Astrocyte (in vitro differentiated cells and primary cell): ENCODE results near the gene ETV7. TPM values are rescaled to one million over a fixed set of nuclear protein-coding genes. Genes with fewer than 3 reads are reported as not detected.

Source experiments
- DNase-seq: peaks from one replicate; pipeline ENCODE4 v3.0.0-alpha.2; 2010; ENCODE audit warnings: low read depth
- FAIRE-seq: peaks from 2 replicates; lab custom pipeline; 2011; peaks lifted over from hg19 to GRCh38; lab: Jason Lieb, UNC
- H2AFZ ChIP-seq: 2 replicates; pipeline ENCODE4 v1.6.0; 2012; ENCODE audit warnings: low read depth, low read length, inconsistent platforms
- H3K27ac ChIP-seq: 2 replicates; pipeline ENCODE4 v1.5.1; 2011; ENCODE audit warnings: low read depth, low read length, inconsistent platforms
- H3K27me3 ChIP-seq: 2 replicates; pipeline ENCODE4 v1.6.0; 2011; ENCODE audit warnings: low read length, inconsistent platforms; ENCODE audit not compliant: insufficient read depth
- H3K36me3 ChIP-seq: 2 replicates; pipeline ENCODE4 v1.5.1; 2011; ENCODE audit warnings: low read length, inconsistent platforms; ENCODE audit not compliant: insufficient read depth
- H3K4me1 ChIP-seq: 2 replicates; pipeline ENCODE4 v1.5.1; 2011; ENCODE audit warnings: low read length, inconsistent platforms; ENCODE audit not compliant: insufficient read depth
- H3K4me2 ChIP-seq: 2 replicates; pipeline ENCODE4 v1.6.0; 2012; ENCODE audit warnings: low read length, inconsistent platforms
- H3K4me3 ChIP-seq: 2 replicates; pipeline ENCODE4 v1.5.1; 2011; ENCODE audit warnings: low read depth, mild to moderate bottlenecking, low read length, inconsistent platforms; ENCODE audit not compliant: insufficient read depth
- H3K79me2 ChIP-seq: 2 replicates; pipeline ENCODE4 v1.6.0; 2012; ENCODE audit warnings: mild to moderate bottlenecking, low read length, inconsistent platforms; ENCODE audit not compliant: insufficient read depth
- H3K9ac ChIP-seq: 2 replicates; pipeline ENCODE4 v1.6.0; 2012; ENCODE audit warnings: mild to moderate bottlenecking, low read length, inconsistent platforms
- H3K9me3 ChIP-seq: 2 replicates; pipeline ENCODE4 v1.5.1; 2012; ENCODE audit warnings: low read depth, mild to moderate bottlenecking, low read length, inconsistent platforms; ENCODE audit not compliant: insufficient read depth
- H4K20me1 ChIP-seq: 2 replicates; pipeline ENCODE4 v1.6.0; 2012; ENCODE audit warnings: low read length, inconsistent platforms; ENCODE audit not compliant: insufficient read depth
- H3K27ac Mint-ChIP-seq: one replicate; pipeline ENCODE4 v1.8.0; 2021; ENCODE audit warnings: mild to moderate bottlenecking, mixed read lengths; ENCODE audit not compliant: unreplicated experiment
- H3K27me3 Mint-ChIP-seq: one replicate; pipeline ENCODE4 v1.8.0; 2021; ENCODE audit warnings: low read depth, mixed read lengths; ENCODE audit not compliant: unreplicated experiment
- H3K36me3 Mint-ChIP-seq: one replicate; pipeline ENCODE4 v1.8.0; 2021; ENCODE audit warnings: low read depth, mixed read lengths; ENCODE audit not compliant: unreplicated experiment
- H3K4me1 Mint-ChIP-seq: one replicate; pipeline ENCODE4 v1.8.0; 2021; ENCODE audit warnings: low read depth, mixed read lengths; ENCODE audit not compliant: unreplicated experiment
- H3K4me3 Mint-ChIP-seq: one replicate; pipeline ENCODE4 v1.8.0; 2021; ENCODE audit warnings: mild to moderate bottlenecking, moderate library complexity, mixed read lengths; ENCODE audit not compliant: unreplicated experiment
- H3K9me3 Mint-ChIP-seq: one replicate; pipeline ENCODE4 v1.8.0; 2021; ENCODE audit warnings: mild to moderate bottlenecking, mixed read lengths; ENCODE audit not compliant: unreplicated experiment
- EZH2 ChIP-seq: IDR thresholded peaks from 2 replicates; pipeline ENCODE4 v1.6.1; 2012; ENCODE audit warnings: mild to moderate bottlenecking, low read length, inconsistent platforms; ENCODE audit not compliant: insufficient read depth
- total RNA-seq: library from RNA; stranded (reverse); gene quantifications from 2 replicates; pipeline ENCODE4 v1.2.1, GENCODE V29; 2021
- TF ChIP-seq, protein P1 (sequence below): IDR thresholded peaks from 2 replicates; pipeline ENCODE4 v1.5.1; 2011; ENCODE audit warnings: low read depth, mild to moderate bottlenecking, inconsistent platforms, low read length, moderate library complexity; ENCODE audit not compliant: insufficient read depth

The ETV7 gene
- total RNA-seq, 1 donor from 2014 or later, result 2.4 TPM

DNA sequence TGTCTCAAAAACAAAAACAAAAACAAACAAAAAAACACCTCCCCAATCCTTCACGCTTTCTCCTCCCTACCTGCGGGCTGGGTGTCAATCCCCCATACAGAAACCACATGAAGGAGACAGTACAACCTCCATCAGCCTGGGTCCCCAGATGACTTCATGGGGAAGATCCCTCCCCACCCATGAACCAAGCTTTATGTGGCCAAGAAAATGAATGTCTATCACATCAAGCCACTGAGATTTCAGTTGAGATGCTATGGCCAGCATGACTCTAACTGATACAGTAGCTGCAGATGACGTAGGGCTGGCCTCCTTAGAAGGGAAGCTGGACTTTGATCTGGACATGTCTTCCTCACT, 29.6 kb downstream of the ETV7 start:
- no peaks in the 10 kb centered on the region for H3K36me3 ChIP-seq
- H3K9me3 Mint-ChIP-seq, result peaks cover 7% of the 10 kb centered on the region
- H3K27ac ChIP-seq, result peak overlapping the region; percentile 24
- H2AFZ ChIP-seq, result peak overlapping the region; percentile 52
- no peak overlapping the region for H3K4me2 ChIP-seq
- H3K4me1 Mint-ChIP-seq, result peaks cover 13% of the 10 kb centered on the region
- no peak overlapping the region for H3K4me3 Mint-ChIP-seq
- H3K79me2 ChIP-seq, result no peaks in the 10 kb centered on the region
- no peak for DNase-seq
- H3K4me1 ChIP-seq, result peaks cover 13% of the 10 kb centered on the region
- H3K9me3 ChIP-seq, result no peaks in the 10 kb centered on the region
- no peak overlapping the region for H3K4me3 ChIP-seq
- H3K36me3 Mint-ChIP-seq, result peaks cover 2% of the 10 kb centered on the region
- H3K9ac ChIP-seq, result no peak overlapping the region
- TF ChIP-seq EZH2, result no peak
- TF ChIP-seq, protein P1, sequence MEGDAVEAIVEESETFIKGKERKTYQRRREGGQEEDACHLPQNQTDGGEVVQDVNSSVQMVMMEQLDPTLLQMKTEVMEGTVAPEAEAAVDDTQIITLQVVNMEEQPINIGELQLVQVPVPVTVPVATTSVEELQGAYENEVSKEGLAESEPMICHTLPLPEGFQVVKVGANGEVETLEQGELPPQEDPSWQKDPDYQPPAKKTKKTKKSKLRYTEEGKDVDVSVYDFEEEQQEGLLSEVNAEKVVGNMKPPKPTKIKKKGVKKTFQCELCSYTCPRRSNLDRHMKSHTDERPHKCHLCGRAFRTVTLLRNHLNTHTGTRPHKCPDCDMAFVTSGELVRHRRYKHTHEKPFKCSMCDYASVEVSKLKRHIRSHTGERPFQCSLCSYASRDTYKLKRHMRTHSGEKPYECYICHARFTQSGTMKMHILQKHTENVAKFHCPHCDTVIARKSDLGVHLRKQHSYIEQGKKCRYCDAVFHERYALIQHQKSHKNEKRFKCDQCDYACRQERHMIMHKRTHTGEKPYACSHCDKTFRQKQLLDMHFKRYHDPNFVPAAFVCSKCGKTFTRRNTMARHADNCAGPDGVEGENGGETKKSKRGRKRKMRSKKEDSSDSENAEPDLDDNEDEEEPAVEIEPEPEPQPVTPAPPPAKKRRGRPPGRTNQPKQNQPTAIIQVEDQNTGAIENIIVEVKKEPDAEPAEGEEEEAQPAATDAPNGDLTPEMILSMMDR, result no peak
- H3K27ac Mint-ChIP-seq, result no peak overlapping the region
- H3K27me3 ChIP-seq, result no peaks in the 10 kb centered on the region
- FAIRE-seq, result no peak
- no peaks in the 10 kb centered on the region for H4K20me1 ChIP-seq
- H3K27me3 Mint-ChIP-seq, result peaks cover 2% of the 10 kb centered on the region

DNA sequence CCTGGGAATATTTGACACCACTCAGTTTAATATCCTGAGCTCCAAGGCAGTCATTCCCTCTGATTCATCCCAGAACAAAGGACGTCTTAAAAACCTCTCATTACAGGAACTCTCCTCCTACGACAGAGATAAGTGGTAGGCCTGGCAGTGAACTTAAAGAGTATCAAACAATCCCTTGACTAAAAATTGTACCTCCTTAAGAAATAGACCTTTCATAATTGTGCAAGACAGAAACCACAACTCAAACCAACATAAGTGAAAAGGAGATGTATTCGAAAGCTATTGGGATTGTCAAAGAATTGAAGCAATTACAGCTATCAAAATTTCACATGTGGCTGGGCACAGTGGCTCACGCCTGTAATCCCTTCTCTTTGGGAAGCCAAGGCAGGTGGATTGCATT, 31.6 kb downstream of the ETV7 start:
- H3K79me2 ChIP-seq, result no peaks in the 10 kb centered on the region
- Mint-ChIP-seq H3K27me3 (no peaks in the 10 kb centered on the region), H3K27ac (no peak overlapping the region), H3K4me3 (no peak overlapping the region), H3K4me1 (peaks cover 23% of the 10 kb centered on the region), H3K36me3 (peaks cover 2% of the 10 kb centered on the region), H3K9me3 (peaks cover 5% of the 10 kb centered on the region)
- H3K9me3 ChIP-seq, result no peaks in the 10 kb centered on the region
- TF ChIP-seq EZH2, result no peak
- TF ChIP-seq, protein P1, result no peak
- peaks cover 26% of the 10 kb centered on the region for H3K4me1 ChIP-seq
- DNase-seq, result peak; percentile 94
- H2AFZ ChIP-seq, result no peak overlapping the region
- FAIRE-seq, result no peak
- H3K27me3 ChIP-seq, result no peaks in the 10 kb centered on the region
- H3K4me3 ChIP-seq, result no peak overlapping the region
- no peaks in the 10 kb centered on the region for H3K36me3 ChIP-seq
- peak overlapping the region; percentile 6 for H3K27ac ChIP-seq
- H3K9ac ChIP-seq, result no peak overlapping the region
- no peaks in the 10 kb centered on the region for H4K20me1 ChIP-seq
- H3K4me2 ChIP-seq, result no peak overlapping the region

DNA sequence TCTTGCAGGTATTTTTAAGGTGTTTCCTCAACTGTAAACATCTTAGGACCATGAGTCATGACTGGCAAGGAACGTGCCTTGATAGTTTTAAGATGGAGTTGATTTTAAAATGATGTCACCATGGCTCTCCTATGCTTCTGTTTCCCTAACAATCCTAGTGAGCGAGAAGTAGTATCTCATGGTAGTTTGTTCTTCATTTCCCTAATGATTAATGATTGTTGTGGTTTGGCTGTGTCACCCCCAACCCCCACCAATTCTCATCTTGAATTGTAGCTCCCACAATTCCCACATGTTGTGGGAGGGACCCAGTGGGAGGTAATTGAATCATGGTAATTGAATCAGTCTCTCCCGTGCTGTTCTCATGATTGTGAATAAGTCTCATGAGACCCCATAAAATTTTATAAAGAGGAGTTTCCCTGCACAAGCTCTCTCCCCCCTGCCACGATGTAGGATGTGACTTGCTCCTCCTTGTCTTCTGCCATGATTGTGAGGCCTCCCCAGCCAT, 34.0 kb downstream of the ETV7 start:
- no peak overlapping the region for H3K27ac Mint-ChIP-seq
- FAIRE-seq, result no peak

More for the DNA sequence above, 34.0 kb downstream of the ETV7 start:
- Histone ChIP-seq H3K79me2 (no peaks in the 10 kb centered on the region), H3K9ac (no peak overlapping the region), H3K9me3 (no peaks in the 10 kb centered on the region), H3K27ac (peak overlapping the region; percentile 52), H3K27me3 (no peaks in the 10 kb centered on the region), H4K20me1 (no peaks in the 10 kb centered on the region), H3K4me1 (peaks cover 31% of the 10 kb centered on the region), H2AFZ (no peak overlapping the region), H3K4me3 (no peak overlapping the region), H3K36me3 (no peaks in the 10 kb centered on the region), H3K4me2 (peak overlapping the region; percentile 3)
- peak; percentile 97 for DNase-seq
- H3K9me3 Mint-ChIP-seq, result peaks cover 5% of the 10 kb centered on the region
- H3K4me1 Mint-ChIP-seq, result peaks cover 30% of the 10 kb centered on the region
- TF ChIP-seq, protein P1, result no peak
- TF ChIP-seq EZH2, result no peak
- peaks cover 2% of the 10 kb centered on the region for H3K36me3 Mint-ChIP-seq
- H3K4me3 Mint-ChIP-seq, result no peak overlapping the region
- H3K27me3 Mint-ChIP-seq, result no peaks in the 10 kb centered on the region
